ENCODE results near the gene GLT1D1.

Gene GLT1D1

DNA sequence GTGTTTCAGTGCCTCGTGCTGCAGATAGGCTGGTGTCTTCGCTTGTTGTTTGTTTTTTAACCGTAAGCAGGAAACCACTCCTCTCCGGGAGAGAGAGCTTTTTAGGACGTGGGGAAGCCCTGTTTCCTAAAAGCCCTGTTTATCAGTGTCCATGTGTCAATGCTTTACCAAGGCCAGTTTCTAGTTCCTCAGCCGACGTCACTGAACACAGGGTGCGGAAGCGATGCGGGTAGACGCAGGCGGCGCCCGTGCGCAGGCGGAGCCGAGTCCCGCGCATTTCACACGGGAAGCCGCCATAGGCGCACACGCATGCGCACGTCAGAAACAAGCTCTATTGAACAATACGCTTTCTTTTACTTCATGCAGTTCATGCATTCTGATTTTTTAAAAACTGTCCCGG is 79.8 kb downstream of the GLT1D1 start:
- TF ChIP-seq TEAD4 (IDR thresholded peaks at IDR 0.05) (no peak), USF1 (IDR thresholded peaks at IDR 0.05) (no peak), CREB1 (IDR thresholded peaks at IDR 0.05; ENCODE audit: low read depth) (no peak)
- TF ChIP-seq, protein P1, sequence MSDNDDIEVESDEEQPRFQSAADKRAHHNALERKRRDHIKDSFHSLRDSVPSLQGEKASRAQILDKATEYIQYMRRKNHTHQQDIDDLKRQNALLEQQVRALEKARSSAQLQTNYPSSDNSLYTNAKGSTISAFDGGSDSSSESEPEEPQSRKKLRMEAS (IDR thresholded peaks at IDR 0.05), result no peak
- TF ChIP-seq, protein P2, sequence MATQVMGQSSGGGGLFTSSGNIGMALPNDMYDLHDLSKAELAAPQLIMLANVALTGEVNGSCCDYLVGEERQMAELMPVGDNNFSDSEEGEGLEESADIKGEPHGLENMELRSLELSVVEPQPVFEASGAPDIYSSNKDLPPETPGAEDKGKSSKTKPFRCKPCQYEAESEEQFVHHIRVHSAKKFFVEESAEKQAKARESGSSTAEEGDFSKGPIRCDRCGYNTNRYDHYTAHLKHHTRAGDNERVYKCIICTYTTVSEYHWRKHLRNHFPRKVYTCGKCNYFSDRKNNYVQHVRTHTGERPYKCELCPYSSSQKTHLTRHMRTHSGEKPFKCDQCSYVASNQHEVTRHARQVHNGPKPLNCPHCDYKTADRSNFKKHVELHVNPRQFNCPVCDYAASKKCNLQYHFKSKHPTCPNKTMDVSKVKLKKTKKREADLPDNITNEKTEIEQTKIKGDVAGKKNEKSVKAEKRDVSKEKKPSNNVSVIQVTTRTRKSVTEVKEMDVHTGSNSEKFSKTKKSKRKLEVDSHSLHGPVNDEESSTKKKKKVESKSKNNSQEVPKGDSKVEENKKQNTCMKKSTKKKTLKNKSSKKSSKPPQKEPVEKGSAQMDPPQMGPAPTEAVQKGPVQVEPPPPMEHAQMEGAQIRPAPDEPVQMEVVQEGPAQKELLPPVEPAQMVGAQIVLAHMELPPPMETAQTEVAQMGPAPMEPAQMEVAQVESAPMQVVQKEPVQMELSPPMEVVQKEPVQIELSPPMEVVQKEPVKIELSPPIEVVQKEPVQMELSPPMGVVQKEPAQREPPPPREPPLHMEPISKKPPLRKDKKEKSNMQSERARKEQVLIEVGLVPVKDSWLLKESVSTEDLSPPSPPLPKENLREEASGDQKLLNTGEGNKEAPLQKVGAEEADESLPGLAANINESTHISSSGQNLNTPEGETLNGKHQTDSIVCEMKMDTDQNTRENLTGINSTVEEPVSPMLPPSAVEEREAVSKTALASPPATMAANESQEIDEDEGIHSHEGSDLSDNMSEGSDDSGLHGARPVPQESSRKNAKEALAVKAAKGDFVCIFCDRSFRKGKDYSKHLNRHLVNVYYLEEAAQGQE (IDR thresholded peaks at IDR 0.05; ENCODE audit: low read depth), result no peak

DNA sequence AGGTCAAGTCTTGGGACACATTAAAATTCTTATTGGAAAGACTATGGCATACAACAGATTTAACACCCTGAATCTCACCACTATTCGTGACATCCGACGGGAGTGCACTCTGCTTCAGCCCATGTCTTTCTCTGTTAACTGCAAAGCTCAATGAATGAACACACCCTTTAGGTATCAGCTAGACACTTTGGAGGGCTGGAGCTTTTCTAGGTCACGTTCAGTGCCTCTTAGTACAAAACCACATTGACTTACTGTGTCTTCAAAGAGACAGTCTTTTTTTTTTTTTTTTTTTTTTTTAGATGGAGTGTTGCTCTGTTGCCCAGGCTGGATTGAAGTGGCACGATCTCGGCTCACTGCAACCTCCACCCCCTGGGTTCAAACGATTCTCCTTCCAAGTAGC is 80.6 kb downstream of the GLT1D1 start:
- TF ChIP-seq ZBTB7A (IDR thresholded peaks at IDR 0.05; ENCODE audit: low read depth), result no peak
- TF ChIP-seq CREB1 (IDR thresholded peaks at IDR 0.05; ENCODE audit: low read depth), result no peak
- TF ChIP-seq FOXM1 (IDR thresholded peaks at IDR 0.05; ENCODE audit: borderline replicate concordance, low read depth), result no peak
- TF ChIP-seq NFIC (IDR thresholded peaks at IDR 0.05), result no peak
- no peak for TF ChIP-seq RAD21 (IDR thresholded peaks at IDR 0.05; ENCODE audit: low read depth)
- no peak for TF ChIP-seq TAF1 (IDR thresholded peaks at IDR 0.05; ENCODE audit: low read depth)
- no peak for TF ChIP-seq TEAD4 (IDR thresholded peaks at IDR 0.05)
- TF ChIP-seq, protein P1 (IDR thresholded peaks at IDR 0.05), result no peak
- TF ChIP-seq USF1 (IDR thresholded peaks at IDR 0.05), result no peak
- no peak for TF ChIP-seq YY1 (IDR thresholded peaks at IDR 0.05; ENCODE audit: low read depth)
- TF ChIP-seq, protein P2 (IDR thresholded peaks at IDR 0.05; ENCODE audit: low read depth), result no peak
- no peak for TF ChIP-seq TCF12 (IDR thresholded peaks at IDR 0.05; ENCODE audit: low read depth)
- no peak for TF ChIP-seq EP300 (IDR thresholded peaks at IDR 0.05; ENCODE audit: borderline replicate concordance)
- TF ChIP-seq CEBPB (IDR thresholded peaks at IDR 0.05), result no peak
- TF ChIP-seq EGR1 (IDR thresholded peaks at IDR 0.05), result no peak

GRCh38 chr12:128938886-128939285 is 85.6 kb downstream of the GLT1D1 start:
- TF ChIP-seq ZBTB7A (IDR thresholded peaks at IDR 0.05; ENCODE audit: low read depth) (no peak), TCF12 (IDR thresholded peaks at IDR 0.05; ENCODE audit: low read depth) (no peak), RAD21 (IDR thresholded peaks at IDR 0.05; ENCODE audit: low read depth) (no peak), USF1 (IDR thresholded peaks at IDR 0.05) (no peak), CREB1 (IDR thresholded peaks at IDR 0.05; ENCODE audit: low read depth) (no peak), YY1 (IDR thresholded peaks at IDR 0.05; ENCODE audit: low read depth) (no peak), TEAD4 (IDR thresholded peaks at IDR 0.05) (no peak)
- TF ChIP-seq, protein P1 (IDR thresholded peaks at IDR 0.05), result no peak

- TF ChIP-seq YY1 (IDR thresholded peaks at IDR 0.05; ENCODE audit: low read depth) (no peak), EGR1 (IDR thresholded peaks at IDR 0.05) (no peak), RAD21 (IDR thresholded peaks at IDR 0.05; ENCODE audit: low read depth) (no peak), USF1 (IDR thresholded peaks at IDR 0.05) (no peak), CEBPB (IDR thresholded peaks at IDR 0.05) (no peak), EP300 (IDR thresholded peaks at IDR 0.05; ENCODE audit: borderline replicate concordance) (no peak), FOXM1 (IDR thresholded peaks at IDR 0.05; ENCODE audit: borderline replicate concordance, low read depth) (no peak), TCF12 (IDR thresholded peaks at IDR 0.05; ENCODE audit: low read depth) (no peak), TEAD4 (IDR thresholded peaks at IDR 0.05) (no peak)
- TF ChIP-seq, protein P1 (IDR thresholded peaks at IDR 0.05), result no peak
These were observed 87.0 kb downstream of the GLT1D1 start for GRCh38 chr12:128940090-128940888.

GRCh38 chr12:128940974-128941373 is 87.7 kb downstream of the GLT1D1 start:
- TF ChIP-seq YY1 (IDR thresholded peaks at IDR 0.05; ENCODE audit: low read depth) (no peak), RAD21 (IDR thresholded peaks at IDR 0.05; ENCODE audit: low read depth) (no peak), ZBTB7A (IDR thresholded peaks at IDR 0.05; ENCODE audit: low read depth) (no peak), EGR1 (IDR thresholded peaks at IDR 0.05) (no peak), TCF12 (IDR thresholded peaks at IDR 0.05; ENCODE audit: low read depth) (no peak), CREB1 (IDR thresholded peaks at IDR 0.05; ENCODE audit: low read depth) (no peak), CEBPB (IDR thresholded peaks at IDR 0.05) (no peak), NFIC (IDR thresholded peaks at IDR 0.05) (no peak), USF1 (IDR thresholded peaks at IDR 0.05) (no peak), EP300 (IDR thresholded peaks at IDR 0.05; ENCODE audit: borderline replicate concordance) (no peak), TEAD4 (IDR thresholded peaks at IDR 0.05) (no peak), FOXM1 (IDR thresholded peaks at IDR 0.05; ENCODE audit: borderline replicate concordance, low read depth) (no peak), TAF1 (IDR thresholded peaks at IDR 0.05; ENCODE audit: low read depth) (no peak)
- TF ChIP-seq, protein P2 (IDR thresholded peaks at IDR 0.05; ENCODE audit: low read depth), result no peak
- TF ChIP-seq, protein P1 (IDR thresholded peaks at IDR 0.05), result no peak
